HL-60/S4 (cell line): ENCODE measurements around the gene UBE2L3.
"Not testable (repeated sequence)": the region's sequence is repeated elsewhere in the genome, so short reads cannot be mapped to it uniquely, and the experiment has no call there.

Experiments used
- in situ Hi-C: fragments of 300-500 bp; cut with MboI; formaldehyde crosslinking; loops from 2 replicates; pipeline ENCODE4 v1.14.3; 2022; ENCODE audit warnings: low sequenced_read_pairs

UBE2L3 gene

DNA sequence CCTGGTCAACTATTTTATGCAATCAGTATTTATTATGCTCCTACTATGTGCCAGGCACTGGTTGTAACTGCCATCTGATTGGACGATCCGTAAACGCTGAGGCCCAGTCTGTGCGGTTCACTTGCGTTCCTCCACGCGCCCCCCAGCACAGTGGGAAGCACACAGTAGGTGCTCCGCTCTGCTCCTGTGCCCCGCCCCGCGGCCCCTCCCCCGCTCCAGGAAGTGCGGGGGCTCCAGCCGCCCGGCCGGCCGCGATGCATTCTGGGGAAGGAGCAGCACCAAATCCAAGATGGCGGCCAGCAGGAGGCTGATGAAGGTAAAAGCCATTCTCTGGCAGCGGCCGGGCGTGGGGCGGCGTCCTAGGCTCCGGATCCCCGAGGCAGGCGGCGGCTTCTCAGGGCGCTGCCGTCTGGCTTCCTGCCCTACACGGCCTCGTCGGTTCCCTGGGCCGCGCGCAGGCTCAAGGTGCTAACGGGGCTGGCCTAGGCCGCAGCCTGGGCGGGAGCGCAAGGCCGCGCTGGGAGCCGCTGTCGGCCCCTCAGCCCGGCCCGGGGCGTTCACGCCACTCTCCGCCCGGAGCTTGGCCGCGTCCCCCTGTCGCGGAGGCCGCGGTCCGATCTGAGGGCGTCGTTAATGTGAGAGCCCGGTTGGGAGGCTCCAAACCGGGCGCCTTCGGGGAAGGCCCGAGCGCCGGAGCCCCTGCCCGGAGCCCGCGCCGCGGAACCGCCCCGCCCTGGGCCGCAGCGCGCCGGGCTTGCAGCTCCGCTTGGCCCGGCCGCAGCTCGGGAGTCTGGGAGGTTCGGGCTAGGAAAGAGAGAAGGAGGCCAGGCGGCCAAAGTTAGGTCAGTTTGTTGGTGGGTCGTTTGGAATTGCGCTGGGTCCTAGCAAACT is at the start of gene UBE2L3:
Gene UBE2L3, plus strand, starts transcription at position 259 of the 891 bp plus-strand sequence. Its CDS starts 31 bp downstream, at position 290.
- in situ Hi-C loops = loop anchor here (25.0 kb wide), 1 partner anchor 370 kb away; no protein-coding TSS in a partner anchor

DNA sequence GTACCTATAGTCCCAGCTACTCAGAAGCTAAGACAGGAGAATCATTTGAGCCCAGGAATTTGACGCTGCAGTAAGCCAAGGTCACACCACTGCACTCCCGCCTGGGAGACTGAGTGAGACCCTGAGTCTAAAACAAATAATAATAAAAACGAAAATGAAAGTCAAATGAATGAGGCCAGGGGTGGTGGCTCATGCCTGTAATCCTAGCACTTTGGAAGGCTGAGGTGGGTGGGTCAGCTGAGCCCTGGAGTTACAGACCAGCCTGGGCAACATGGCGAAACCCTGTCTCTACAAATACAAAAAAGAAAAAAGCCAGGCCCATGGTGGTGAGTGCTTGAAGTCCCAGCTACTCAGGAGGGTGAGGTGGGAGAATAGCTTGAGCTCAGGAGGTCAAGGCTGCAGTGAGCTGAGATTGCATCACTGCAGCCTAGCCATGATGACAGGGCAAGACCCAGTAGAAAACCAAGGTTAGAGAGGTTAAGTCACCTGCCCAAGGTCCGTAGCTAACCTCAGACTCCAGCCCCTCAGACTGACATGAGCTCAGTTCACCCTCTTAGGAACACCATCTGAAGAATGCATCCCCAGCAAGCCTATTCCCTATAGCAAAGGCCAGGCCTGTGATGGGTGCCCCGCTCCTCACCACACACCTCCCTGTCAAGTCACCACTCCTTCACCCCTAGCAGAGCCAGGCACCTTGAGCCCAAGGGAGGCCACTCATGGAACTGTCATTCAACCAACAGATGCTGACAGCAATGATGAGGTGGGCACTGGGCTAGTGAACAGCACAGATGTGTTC is 40.6 kb upstream of the UBE2L3 start:
- in situ Hi-C loops = not testable (repeated sequence)

DNA sequence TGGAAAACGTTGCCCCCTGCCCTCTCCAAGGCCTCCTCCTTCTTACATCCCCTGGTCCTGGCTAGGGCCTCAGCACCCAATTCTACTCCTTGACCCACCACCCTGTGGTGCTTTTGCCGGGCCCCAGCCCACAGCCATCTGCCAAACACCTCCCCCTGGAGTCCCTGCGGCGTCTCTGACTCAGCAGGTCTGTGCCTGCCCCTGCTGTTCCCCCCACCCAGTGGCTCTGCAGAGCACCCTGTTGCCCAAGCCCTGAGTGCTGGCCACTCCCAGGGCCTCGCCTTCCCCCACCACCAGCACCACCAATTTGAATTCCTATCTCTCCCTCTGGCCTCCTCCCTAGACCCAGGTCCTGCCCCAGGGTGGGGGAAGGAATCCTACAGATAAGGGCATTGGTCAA is 36.0 kb upstream of the UBE2L3 start:
- in situ Hi-C loops = not testable (repeated sequence)

DNA sequence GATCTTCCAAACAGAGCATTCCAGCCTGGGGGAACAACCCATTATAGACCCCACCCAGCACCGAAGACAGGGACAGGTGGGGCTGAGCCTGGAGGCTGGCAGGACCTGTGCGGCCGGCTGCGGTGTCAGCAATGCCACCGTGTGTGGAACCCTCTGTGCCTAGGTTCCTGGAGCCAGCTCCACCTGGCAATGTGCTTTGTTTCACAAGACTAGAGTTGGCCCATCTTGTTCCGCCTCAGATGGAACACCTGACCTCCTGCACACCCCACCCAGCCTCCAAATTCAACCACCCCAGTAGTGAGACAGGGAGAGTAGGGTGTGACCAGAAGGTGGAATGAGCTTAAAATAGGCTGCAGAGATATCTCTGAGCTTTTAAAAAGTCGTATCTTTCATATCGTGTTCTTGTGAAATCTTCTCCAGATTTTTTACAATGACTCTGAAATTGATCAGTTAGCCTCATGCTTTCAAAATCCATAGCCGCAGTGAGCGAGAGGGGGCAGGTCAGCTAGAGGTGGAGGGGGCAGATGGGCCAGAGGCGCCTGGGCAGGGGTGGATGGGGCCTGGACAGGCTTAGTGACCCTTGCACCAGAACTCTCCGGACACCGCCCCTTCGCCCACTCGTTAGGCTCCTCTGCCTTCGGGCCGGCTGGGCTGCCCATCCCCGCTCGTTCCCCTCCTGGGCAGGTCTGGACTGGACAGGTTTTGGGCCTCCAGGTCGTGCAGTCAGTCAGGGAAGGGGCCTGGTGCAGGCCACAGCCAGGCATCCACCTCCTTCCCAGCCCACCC is 34.5 kb upstream of the UBE2L3 start:
- in situ Hi-C loops = not testable (repeated sequence)

DNA sequence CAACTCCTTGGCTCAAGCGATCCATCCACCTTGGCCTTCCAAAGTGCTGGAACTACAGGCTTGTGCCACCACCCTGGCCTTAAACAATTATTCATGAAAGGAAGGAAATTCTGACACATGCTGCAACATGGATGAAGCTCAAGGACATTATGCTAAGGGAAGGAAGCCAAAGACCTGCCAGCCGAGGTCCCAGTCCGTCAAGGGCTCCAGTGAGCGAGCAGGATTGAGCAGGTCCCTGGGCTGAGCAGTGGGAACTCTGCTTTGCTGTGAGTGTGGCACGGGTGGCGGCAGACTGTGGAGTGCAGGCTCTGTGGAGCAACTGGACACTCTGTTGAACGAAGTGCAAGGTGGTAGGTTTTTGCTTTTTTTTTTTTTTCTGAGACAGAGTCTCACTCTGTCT is 27.7 kb upstream of the UBE2L3 start:
- in situ Hi-C loops = not testable (repeated sequence)

DNA sequence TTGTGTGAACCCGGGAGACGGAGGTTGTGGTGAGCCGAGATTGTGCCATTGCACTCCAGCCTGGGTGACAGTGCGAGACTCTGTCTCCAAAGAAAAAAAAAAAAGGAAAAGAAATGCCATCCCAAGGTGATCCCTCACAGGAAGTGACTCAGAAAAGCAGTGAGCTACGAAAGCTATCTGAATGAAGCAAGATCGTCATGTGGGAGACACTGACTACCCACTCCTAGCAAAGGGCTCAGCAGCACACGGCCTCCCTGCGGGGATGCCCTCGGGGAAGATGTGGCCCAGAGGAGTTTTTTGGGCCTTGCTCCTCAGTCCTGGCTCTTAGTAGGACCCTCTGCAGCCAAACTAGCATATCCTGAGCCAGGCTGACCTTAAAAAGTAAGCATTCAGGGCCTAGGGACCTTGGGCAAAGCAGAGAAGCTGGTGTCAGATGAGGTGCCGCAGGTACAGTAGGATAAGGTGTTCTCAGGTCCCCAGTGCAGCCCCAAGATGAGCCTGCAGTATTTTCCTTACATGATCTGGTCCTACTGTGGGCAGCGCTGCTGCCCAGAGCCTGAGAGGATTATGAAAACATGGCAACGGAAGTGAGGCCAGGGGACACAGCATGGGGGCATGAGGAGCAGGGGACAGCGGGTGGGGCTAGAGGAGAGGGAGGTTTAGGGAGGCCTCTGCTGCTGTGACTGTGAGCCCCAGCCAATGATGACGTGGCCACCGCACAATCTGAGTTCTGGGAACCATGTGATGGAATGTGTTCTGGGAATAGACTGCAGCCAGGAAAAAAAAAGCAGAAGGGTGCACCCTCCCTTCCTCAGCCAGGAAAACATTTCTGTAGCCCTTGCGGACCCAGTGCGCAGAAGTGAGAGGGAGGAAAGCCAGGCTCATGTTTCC is 22.8 kb upstream of the UBE2L3 start:
- in situ Hi-C loops = not testable (repeated sequence)

DNA sequence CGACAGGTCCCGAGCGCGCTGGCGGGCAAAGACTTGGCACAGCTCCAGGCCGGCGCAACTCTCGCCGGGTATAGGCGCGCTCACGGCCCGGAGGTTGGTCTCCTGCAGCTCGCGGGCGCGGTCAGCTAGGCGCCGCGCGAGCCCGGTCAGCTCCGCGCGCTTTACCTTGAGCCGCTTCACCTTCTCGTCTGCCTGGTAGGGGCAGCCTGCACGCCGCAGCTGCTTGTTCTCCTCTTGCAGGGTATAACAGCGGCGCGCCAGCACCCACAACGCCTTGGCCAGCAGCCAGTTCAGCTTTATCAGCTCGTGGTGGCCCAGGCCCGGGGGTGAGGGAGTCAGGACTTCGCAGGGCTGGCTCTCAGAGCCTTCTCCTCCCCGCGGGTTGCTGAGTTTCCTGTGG is 18.0 kb upstream of the UBE2L3 start:
- in situ Hi-C loops = not testable (repeated sequence)

DNA sequence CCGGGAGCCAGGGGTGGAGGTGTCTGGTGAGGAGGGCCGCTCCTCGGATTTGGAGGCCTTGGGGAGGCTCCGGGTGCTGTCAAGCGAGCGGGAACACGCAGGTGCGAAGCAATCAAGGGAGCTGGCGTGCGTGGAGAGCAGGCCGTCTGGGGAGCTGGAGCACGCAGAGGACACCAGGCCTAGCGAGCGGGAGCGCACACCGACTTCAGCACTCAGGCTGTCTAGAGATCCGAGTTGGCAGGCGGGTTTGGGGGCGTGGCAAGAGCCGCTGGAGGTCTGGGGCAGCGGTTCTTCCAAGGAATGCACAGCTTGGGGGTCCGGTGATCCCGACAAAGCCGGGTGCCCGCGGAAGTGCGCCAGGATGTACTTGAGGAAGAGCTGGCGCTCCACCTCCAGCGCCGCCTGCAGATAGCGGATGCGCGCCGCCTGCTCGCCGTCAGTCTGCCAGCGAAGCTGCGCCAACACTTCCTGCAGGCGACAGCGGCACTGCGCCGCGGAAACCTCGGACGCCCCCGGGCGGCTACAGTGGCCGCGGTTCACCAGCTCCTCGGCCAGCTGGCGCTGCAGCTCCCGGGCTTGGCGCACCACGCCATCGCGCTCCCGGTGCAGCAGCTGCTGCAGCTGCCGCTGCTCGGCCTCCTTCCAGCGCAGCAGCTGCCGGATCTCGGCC is 17.4 kb upstream of the UBE2L3 start:
- in situ Hi-C loops = loop anchor here (25.0 kb wide), 1 partner anchor 387 kb away; no protein-coding TSS in a partner anchor

DNA sequence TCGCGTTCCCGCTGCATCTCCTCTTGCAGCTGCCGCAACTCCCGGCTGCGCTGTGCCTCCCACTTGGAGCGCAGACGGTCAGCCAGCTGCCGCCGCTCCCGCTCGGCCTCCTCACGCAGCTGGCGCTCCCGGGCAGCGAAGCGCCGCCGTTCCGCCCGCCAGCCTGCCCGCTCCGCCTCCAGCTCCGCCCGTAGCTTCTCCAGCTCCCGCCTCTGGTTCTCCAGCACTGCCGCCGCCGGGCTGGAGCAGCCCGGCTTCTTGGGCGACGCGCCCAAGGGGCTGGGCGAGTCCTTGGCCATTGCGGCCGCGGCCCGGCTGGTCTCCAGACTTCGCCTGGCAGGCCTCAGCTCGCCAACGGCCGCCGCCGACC is 16.9 kb upstream of the UBE2L3 start:
- in situ Hi-C loops = loop anchor here (25.0 kb wide), 1 partner anchor 387 kb away; no protein-coding TSS in a partner anchor

DNA sequence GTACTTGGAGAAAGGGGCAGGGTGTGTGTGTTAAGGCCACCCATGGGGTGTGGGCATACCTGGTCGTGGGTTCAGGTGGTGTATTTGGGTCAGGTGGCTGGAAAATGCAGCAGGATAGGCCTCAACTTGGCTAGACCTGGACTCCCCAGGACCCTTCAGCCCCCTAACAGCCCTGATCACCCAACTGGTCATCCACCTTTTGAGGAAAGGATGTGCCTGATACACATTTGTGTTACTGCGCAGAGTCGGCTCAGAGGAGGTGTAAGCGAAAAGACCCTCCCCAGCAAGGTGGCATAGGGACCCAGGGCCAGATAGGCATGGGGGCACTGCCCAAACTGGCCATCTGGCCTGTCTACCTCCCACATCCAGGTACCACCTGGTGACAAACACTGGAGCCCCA is 16.2 kb upstream of the UBE2L3 start, which contains the start of gene RIMBP3C:
Gene RIMBP3C, minus strand, starts transcription at position 101 of the 400 bp plus-strand sequence. CDS start 485 bp downstream, outside the sequence.
- in situ Hi-C loops = loop anchor here (25.0 kb wide), 1 partner anchor 386 kb away; no protein-coding TSS in a partner anchor

DNA sequence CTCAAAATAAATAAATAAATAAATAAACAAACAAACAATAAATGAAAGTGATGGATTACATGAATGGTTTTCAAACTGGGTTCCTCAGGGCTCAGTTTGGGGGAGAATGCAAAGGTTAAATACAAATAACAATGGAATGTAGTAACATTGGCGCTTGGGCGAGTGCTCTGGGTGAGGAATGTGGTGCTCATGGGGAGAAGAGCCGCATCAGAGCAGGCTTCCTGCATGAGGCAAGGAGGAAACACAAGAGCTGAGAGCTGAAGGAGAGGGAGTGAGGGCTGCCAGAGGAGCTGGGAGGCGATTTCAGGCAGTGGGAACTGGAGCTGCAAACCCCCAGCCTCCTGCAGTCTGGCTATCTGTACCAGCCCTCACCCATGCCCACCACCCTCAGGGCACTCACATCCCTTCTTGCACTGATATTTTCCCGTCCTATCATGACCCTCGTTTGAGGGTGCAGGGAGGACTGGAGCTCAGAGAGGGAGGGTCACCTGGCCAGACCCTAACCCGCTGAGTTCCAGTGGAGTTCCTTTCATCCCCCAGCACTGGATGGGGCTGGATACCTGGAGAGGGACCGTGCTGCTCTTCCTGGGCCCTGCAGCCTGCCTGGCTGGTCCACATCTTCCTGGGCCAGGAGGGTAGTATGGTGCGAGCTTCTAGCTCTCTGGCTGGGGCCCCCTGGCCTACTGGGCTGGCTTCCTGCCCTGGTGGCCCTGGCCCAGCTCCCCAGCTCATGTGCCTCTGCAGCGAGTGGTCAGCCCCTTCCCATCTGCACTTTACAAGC is 8.0 kb upstream of the UBE2L3 start:
- in situ Hi-C loops = loop anchor here (25.0 kb wide), 1 partner anchor 378 kb away; no protein-coding TSS in a partner anchor

DNA sequence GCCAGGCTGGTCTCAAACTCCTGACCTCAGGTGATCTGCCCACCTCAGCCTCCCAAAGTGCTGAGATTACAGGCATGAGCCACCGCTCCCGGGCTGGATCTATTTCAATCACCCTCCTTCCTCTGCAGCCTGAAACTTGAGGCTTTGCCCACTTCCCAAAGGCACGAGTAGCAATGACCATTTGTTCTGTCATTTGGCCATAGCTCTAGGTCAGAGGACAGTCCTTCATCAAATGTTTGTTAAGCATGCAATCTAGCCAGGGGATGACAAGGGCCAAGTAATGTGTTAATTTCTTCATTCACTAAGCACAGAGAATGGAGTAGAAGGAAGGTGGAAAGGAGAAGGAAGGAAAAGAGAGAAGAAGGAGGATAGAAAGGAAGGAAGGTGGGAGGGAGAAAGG is 6.9 kb upstream of the UBE2L3 start:
- in situ Hi-C loops = loop anchor here (25.0 kb wide), 1 partner anchor 377 kb away; no protein-coding TSS in a partner anchor

DNA sequence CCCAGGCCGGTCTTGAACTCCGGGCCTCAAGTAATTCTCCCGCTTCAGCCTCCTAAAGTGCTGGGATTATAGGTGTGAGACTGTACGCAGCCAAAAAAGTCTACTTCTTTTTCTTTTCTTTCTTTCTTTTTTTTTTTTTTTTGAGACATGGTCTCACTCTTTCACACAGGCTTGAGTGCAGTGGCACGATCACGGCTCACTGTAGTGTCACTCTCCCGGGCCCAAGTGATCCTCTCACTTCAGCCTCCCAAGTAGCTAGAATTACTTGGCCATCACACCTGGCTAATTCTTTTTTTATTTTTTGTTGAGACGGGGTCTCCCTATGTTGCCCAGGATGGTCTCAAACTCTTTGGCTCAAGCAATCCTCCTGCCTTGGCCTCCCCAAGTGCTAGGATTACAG is 3.6 kb upstream of the UBE2L3 start:
- in situ Hi-C loops = loop anchor here (25.0 kb wide), 1 partner anchor 373 kb away; no protein-coding TSS in a partner anchor

DNA sequence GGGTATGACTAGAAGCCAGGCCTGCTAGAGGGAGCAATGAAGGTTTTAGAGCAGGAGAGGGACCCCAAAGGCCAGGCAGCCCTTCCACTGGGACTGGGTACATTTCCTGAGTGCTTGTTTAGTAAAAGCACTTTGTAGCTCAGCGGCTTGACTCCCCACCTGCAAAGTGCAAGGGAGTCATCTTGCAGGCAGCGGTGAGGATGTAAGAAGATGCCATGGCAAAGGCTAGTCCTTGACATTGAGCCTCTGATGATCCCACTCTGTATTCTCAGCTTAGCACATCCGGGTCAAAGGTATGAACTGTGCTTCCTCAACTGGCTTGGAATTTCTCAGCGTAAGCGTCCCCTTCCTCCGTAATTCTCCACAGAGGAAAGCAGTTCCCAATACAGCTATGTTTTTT is 3.1 kb upstream of the UBE2L3 start:
- in situ Hi-C loops = loop anchor here (25.0 kb wide), 1 partner anchor 373 kb away; no protein-coding TSS in a partner anchor

DNA sequence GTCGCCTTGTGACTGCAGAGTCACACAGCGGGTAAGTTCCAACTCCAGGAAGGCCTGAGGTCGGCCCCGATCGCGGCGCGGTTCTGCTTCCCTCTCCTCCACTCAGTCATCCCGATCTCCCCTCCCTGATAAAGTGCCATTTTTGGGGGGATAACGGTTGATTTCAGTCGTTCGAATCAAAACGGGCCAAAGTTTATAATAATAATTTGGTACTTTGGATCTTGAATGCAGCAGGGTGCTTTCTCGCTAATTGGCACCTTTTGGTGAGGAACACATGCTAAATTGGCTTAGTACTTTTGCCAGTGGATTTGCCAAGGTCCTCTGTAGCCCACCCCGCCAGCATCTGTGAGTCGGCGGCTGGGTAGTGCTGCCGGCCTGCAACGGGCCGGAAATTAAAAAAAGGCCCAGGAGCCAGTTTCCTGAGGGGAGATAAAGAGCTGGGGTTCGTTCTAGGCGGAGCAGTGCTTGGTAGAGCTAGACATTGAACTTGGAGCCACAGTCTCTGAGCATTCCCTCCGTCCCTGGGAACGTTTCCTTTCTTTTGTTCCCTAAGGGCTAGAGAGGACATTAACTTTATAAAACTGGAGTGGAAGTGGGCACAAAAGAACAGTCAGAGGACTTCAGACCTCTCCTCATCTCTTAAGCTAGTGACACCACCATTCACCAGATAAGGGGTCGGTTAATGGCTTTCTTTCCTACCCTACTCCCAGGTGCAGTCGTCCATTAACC is 997 bp downstream of the UBE2L3 start:
- in situ Hi-C loops = loop anchor here (25.0 kb wide), 1 partner anchor 369 kb away; no protein-coding TSS in a partner anchor

DNA sequence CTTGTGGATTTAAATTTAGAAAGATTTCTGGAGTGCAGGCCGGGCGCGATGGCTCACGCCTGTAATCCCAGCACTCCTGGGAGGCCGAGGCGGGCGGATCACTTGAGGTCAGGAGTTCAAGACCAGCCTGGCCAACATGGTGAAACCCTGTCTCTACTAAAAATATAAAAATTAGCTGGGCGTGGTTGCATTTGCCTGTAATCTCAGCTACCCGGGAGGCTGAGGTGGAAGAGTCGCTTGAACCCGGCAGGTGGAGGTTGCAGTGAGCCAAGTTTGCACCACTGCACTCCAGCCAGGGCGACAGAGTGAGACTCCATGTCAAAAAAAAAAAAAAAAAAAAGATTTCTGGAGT is 1.5 kb downstream of the UBE2L3 start:
- in situ Hi-C loops = loop anchor here (25.0 kb wide), 1 partner anchor 368 kb away; no protein-coding TSS in a partner anchor

DNA sequence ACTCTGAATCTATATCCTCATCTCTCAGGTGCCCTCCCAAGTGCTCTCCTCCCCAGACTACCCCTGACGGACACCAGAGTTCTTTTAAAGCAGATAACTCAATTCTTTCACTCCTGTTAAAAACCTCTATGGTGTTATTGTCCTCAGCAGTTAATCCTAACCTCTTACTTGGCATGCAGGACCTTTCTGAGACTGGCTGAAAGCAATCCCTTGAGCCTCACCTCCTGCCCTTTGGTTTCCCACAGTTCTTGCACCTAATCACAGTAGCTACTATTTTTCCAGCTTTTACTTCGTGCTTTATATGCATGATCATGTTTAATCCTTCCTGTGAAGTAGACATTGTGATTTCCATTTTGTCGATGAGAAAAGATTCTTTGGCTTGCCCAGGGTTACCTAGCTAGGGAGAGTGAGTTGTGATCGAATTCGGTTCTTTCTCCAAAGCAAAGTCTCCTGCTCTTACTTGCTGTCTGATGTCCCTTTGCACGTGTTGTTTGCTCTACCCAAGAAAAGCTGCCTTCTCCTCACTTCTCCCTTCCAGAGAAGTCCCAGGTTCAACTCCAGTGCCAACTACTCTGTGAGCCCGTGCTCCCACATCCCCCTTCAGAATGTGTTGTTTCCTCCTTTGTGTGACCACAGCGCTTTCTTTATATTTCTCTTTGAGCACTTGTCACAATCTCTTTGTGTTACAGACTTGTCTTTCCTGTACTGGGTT is 2.1 kb downstream of the UBE2L3 start:
- in situ Hi-C loops = loop anchor here (25.0 kb wide), 1 partner anchor 368 kb away; no protein-coding TSS in a partner anchor
